ENCODE measurements around the gene PRR12.

PRR12 gene, protein sequence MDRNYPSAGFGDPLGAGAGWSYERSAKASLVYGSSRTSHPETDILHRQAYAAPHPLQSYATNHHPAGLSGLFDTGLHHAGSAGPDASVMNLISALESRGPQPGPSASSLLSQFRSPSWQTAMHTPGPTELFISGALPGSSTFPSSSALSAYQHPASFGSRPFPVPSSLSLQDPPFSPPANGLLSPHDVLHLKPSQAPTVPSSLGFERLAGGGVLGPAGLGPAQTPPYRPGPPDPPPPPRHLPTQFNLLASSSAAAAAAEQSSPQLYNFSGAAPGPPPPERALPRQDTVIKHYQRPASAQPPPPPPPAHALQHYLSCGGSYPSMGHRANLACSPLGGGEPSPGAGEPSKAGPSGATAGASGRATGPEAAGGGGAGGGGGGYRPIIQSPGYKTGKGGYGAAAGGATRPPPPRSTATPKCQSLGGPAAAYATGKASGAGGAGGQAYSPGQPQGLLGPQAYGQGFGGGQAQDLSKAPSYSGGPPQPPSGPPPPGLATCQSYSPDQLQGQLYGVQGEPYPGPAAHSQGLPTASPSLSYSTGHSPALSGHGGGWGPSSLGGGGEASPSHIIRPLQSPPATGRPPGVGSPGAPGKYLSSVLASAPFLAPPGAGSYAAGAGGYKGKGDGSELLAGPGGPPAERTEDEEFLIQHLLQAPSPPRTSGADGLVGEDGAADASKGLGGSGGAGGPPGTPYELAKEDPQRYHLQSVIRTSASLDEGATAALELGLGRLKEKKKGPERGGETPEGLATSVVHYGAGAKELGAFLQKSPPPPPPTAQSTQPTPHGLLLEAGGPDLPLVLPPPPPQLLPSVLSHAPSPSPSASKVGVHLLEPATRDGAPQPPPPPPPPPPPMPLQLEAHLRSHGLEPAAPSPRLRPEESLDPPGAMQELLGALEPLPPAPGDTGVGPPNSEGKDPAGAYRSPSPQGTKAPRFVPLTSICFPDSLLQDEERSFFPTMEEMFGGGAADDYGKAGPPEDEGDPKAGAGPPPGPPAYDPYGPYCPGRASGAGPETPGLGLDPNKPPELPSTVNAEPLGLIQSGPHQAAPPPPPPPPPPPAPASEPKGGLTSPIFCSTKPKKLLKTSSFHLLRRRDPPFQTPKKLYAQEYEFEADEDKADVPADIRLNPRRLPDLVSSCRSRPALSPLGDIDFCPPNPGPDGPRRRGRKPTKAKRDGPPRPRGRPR (N-terminal part only)

DNA sequence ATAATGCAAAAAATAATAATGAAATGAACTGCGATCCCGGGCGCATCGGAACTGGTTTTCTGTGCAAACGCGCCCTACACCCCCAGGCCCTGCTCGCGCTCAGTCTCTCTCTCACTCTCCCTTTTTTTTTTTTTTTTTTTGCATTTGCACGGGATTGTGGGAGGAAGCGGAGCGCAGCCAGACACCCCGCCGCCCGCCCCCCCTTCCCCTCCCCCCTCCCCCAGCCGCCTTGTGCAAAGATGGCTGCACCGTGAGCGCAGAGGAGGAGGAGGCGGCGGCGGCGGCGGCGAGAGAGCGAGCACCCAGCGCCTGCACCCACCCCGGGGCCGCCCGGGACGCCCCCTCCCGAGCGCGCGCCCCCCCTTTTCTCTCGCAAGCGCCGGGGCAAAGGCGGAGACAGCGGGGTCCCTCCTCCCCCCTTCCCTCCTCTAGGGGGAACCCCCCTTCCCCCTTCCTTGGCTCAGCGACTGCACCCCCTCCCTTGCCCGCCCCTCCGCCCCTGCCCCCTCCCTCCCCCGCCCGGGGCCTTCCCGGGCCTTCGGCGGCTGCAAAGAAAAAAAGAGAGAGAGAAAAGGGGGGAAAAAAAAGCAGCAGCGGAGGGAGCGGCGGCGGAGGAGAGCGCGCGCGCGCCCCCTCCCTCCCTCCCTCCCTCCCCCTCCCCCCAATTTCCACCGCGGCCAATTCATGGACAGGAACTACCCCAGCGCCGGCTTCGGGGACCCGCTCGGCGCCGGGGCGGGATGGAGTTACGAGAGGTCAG is at the start of gene PRR12:
PRR12 (plus strand) TSS at position 212 of the 760 bp plus-strand sequence; CDS start at position 685, 473 bp downstream.
- peak within 1 kb of the TSS; percentile 90 for H3K4me3 ChIP-seq (ENCODE audit: low read depth, low read length)
- peak; percentile 88 for DNase-seq (ENCODE audit: low read depth)
- TF ChIP-seq, protein P1, sequence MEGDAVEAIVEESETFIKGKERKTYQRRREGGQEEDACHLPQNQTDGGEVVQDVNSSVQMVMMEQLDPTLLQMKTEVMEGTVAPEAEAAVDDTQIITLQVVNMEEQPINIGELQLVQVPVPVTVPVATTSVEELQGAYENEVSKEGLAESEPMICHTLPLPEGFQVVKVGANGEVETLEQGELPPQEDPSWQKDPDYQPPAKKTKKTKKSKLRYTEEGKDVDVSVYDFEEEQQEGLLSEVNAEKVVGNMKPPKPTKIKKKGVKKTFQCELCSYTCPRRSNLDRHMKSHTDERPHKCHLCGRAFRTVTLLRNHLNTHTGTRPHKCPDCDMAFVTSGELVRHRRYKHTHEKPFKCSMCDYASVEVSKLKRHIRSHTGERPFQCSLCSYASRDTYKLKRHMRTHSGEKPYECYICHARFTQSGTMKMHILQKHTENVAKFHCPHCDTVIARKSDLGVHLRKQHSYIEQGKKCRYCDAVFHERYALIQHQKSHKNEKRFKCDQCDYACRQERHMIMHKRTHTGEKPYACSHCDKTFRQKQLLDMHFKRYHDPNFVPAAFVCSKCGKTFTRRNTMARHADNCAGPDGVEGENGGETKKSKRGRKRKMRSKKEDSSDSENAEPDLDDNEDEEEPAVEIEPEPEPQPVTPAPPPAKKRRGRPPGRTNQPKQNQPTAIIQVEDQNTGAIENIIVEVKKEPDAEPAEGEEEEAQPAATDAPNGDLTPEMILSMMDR (IDR thresholded peaks at IDR 0.05; ENCODE audit: low read depth, low read length) = no peak
- peak; percentile 23; the same call in 1 of the 2 replicates for TF ChIP-seq MYC (IDR thresholded peaks at IDR 0.05; ENCODE audit: low read depth, low read length)
- TF ChIP-seq, protein P2, sequence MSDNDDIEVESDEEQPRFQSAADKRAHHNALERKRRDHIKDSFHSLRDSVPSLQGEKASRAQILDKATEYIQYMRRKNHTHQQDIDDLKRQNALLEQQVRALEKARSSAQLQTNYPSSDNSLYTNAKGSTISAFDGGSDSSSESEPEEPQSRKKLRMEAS (IDR thresholded peaks at IDR 0.05; ENCODE audit: low read depth, low read length) = no peak

GRCh38 chr19:49541914-49542313 is 49.1 kb upstream of the PRR12 start:
- DNase-seq (ENCODE audit: low read depth) = no peak
- TF ChIP-seq, protein P1 (IDR thresholded peaks at IDR 0.05; ENCODE audit: low read depth, low read length) = no peak
- TF ChIP-seq MYC (IDR thresholded peaks at IDR 0.05; ENCODE audit: low read depth, low read length) (no peak), POLR2A (IDR thresholded peaks at IDR 0.05; ENCODE audit: extremely low read depth, insufficient read length) (no peak)
- TF ChIP-seq, protein P2 (IDR thresholded peaks at IDR 0.05; ENCODE audit: low read depth, low read length) = no peak
- H3K4me3 ChIP-seq (ENCODE audit: low read depth, low read length) = no peak overlapping the region

DNA sequence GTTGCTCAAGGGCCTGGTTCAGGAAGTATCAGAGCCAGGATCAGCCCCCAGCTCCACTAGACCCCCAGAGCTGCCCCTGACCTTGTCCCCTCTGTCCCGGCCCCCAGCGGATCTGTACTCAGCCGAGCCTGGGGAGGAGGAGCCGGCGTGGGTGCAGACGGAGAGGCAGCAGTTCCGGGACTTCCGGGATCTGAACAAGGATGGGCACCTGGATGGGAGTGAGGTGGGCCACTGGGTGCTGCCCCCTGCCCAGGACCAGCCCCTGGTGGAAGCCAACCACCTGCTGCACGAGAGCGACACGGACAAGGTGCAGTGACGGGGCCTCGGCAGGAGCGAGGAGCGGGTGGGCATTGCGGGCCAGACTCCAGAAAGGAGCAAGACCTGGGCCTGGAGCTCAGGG is 48.5 kb upstream of the PRR12 start:
- TF ChIP-seq POLR2A (IDR thresholded peaks at IDR 0.05; ENCODE audit: extremely low read depth, insufficient read length) = no peak
- TF ChIP-seq, protein P2 (IDR thresholded peaks at IDR 0.05; ENCODE audit: low read depth, low read length) = no peak
- no peak for TF ChIP-seq MYC (IDR thresholded peaks at IDR 0.05; ENCODE audit: low read depth, low read length)
- TF ChIP-seq, protein P1 (IDR thresholded peaks at IDR 0.05; ENCODE audit: low read depth, low read length) = no peak
- DNase-seq (ENCODE audit: low read depth) = no peak
- H3K4me3 ChIP-seq (ENCODE audit: low read depth, low read length) = no peak overlapping the region

GRCh38 chr19:49543032-49543431 is 48.0 kb upstream of the PRR12 start:
- TF ChIP-seq MYC (IDR thresholded peaks at IDR 0.05; ENCODE audit: low read depth, low read length) = no peak
- TF ChIP-seq, protein P1 (IDR thresholded peaks at IDR 0.05; ENCODE audit: low read depth, low read length) = no peak
- no peak overlapping the region for H3K4me3 ChIP-seq (ENCODE audit: low read depth, low read length)
- no peak for DNase-seq (ENCODE audit: low read depth)

GRCh38 chr19:49544154-49544553 is 46.8 kb upstream of the PRR12 start:
- TF ChIP-seq, protein P2 (IDR thresholded peaks at IDR 0.05; ENCODE audit: low read depth, low read length) = no peak
- TF ChIP-seq POLR2A (IDR thresholded peaks at IDR 0.05; ENCODE audit: extremely low read depth, insufficient read length) = no peak
- no peak for TF ChIP-seq MYC (IDR thresholded peaks at IDR 0.05; ENCODE audit: low read depth, low read length)
- TF ChIP-seq, protein P1 (IDR thresholded peaks at IDR 0.05; ENCODE audit: low read depth, low read length) = no peak
- no peak overlapping the region for H3K4me3 ChIP-seq (ENCODE audit: low read depth, low read length)
- no peak for DNase-seq (ENCODE audit: low read depth)
